Ishikawa (cell line): ENCODE results near the gene CHAF1A.

Experiments used
- CEBPB ChIP-seq: IDR thresholded peaks from 2 replicates; pipeline ENCODE4 v1.6.1; 2012
- CREB1 ChIP-seq: IDR thresholded peaks from 2 replicates; pipeline ENCODE4 v1.6.1; 2012; ENCODE audit warnings: low read depth
- EGR1 ChIP-seq: IDR thresholded peaks from 2 replicates; pipeline ENCODE4 v1.6.1; 2012
- EP300 ChIP-seq: IDR thresholded peaks from 2 replicates; pipeline ENCODE4 v1.6.1; 2012; ENCODE audit warnings: borderline replicate concordance
- FOXM1 ChIP-seq: IDR thresholded peaks from 2 replicates; pipeline ENCODE4 v1.6.1; 2012; ENCODE audit warnings: low read depth, borderline replicate concordance
- NFIC ChIP-seq: IDR thresholded peaks from 2 replicates; pipeline ENCODE4 v1.6.1; 2012
- RAD21 ChIP-seq: IDR thresholded peaks from 2 replicates; pipeline ENCODE4 v1.6.1; 2012; ENCODE audit warnings: low read depth
- TAF1 ChIP-seq: IDR thresholded peaks from 2 replicates; pipeline ENCODE4 v1.6.1; 2012; ENCODE audit warnings: low read depth, mild to moderate bottlenecking
- TCF12 ChIP-seq: IDR thresholded peaks from 2 replicates; pipeline ENCODE4 v1.6.1; 2012; ENCODE audit warnings: low read depth
- TEAD4 ChIP-seq: IDR thresholded peaks from 2 replicates; pipeline ENCODE4 v1.6.1; 2012
- YY1 ChIP-seq: IDR thresholded peaks from 2 replicates; pipeline ENCODE4 v1.6.1; 2012; ENCODE audit warnings: low read depth
- ZBTB7A ChIP-seq: IDR thresholded peaks from 2 replicates; pipeline ENCODE4 v1.6.1; 2012; ENCODE audit warnings: low read depth
- TF ChIP-seq, protein P1 (sequence below): IDR thresholded peaks from 2 replicates; pipeline ENCODE4 v1.6.1; 2012; ENCODE audit warnings: low read depth, mild to moderate bottlenecking
- TF ChIP-seq, protein P2 (sequence below): IDR thresholded peaks from 2 replicates; pipeline ENCODE4 v1.6.1; 2012
- TF ChIP-seq, protein P3 (sequence below): IDR thresholded peaks from 2 replicates; pipeline ENCODE4 v1.6.1; 2012

The CHAF1A gene

DNA sequence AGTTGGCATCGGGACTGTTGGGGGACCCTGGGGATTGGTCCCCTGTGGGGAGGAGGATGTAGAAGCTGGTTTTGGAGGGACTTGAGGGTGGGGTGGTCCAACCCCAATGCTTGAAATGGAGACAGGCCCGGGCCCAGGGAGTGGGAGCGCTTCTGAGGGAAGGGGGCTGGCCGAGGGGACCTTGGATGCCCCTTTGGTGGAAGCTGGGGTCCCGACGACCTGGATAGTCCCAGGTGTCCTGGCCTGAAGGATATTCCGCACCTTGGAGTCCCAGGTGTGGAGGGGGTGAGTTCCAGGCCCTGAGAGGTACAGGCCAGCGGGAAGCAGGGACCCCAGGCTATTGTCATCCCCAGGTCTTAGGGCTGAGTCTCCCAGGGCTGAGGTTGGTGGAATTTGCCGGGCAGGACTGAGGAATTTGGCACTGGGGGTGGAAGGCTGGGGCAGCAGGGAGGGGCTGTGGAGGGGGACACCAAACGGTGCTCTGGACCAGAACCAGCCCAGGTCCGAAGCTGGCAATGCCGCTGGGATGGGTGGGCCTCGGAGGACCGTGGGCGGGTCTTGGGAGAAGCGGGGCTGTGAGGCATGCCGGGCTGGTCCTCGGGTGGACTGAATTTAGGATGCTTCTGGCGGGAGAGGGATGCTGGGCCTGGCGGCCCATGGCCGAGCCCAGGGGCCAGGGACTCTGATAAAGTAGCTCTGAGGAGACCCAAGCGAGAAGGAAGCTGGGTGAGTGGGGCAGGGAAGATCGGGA is 71.5 kb downstream of the CHAF1A start:
- TF ChIP-seq YY1 (no peak), TCF12 (no peak), EP300 (no peak), TEAD4 (no peak), ZBTB7A (no peak), RAD21 (no peak), NFIC (no peak), CEBPB (no peak), TAF1 (no peak), EGR1 (no peak)
- TF ChIP-seq, protein P1, sequence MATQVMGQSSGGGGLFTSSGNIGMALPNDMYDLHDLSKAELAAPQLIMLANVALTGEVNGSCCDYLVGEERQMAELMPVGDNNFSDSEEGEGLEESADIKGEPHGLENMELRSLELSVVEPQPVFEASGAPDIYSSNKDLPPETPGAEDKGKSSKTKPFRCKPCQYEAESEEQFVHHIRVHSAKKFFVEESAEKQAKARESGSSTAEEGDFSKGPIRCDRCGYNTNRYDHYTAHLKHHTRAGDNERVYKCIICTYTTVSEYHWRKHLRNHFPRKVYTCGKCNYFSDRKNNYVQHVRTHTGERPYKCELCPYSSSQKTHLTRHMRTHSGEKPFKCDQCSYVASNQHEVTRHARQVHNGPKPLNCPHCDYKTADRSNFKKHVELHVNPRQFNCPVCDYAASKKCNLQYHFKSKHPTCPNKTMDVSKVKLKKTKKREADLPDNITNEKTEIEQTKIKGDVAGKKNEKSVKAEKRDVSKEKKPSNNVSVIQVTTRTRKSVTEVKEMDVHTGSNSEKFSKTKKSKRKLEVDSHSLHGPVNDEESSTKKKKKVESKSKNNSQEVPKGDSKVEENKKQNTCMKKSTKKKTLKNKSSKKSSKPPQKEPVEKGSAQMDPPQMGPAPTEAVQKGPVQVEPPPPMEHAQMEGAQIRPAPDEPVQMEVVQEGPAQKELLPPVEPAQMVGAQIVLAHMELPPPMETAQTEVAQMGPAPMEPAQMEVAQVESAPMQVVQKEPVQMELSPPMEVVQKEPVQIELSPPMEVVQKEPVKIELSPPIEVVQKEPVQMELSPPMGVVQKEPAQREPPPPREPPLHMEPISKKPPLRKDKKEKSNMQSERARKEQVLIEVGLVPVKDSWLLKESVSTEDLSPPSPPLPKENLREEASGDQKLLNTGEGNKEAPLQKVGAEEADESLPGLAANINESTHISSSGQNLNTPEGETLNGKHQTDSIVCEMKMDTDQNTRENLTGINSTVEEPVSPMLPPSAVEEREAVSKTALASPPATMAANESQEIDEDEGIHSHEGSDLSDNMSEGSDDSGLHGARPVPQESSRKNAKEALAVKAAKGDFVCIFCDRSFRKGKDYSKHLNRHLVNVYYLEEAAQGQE, result no peak
- TF ChIP-seq, protein P2, sequence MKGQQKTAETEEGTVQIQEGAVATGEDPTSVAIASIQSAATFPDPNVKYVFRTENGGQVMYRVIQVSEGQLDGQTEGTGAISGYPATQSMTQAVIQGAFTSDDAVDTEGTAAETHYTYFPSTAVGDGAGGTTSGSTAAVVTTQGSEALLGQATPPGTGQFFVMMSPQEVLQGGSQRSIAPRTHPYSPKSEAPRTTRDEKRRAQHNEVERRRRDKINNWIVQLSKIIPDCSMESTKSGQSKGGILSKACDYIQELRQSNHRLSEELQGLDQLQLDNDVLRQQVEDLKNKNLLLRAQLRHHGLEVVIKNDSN, result no peak

DNA sequence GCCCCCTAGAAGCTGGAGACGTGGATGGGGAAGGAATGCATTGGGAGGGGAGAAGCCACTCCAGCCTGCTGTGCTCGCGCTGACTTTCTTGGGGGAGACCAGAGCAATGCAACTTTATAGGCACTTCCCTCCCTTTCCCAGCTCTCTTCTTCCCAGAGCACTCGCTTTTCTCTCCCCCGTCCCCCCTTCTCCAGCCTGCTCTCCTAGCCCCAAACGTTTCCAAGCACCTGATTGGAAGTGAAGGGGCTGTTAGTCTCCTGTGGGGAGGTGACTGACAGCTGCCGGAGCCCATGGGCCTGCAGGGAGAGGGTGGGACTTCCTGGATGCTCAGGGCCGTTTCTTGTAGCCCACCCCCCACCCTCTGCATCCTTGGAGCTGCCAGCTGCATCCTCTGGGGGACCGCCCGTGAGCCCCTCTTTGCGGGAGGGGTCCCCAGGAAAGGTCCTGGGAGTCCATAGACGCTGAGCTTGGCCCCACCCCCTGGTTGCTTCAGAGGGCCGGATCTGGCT is 72.1 kb downstream of the CHAF1A start:
- TF ChIP-seq EP300 (no peak), RAD21 (no peak), YY1 (no peak)

DNA sequence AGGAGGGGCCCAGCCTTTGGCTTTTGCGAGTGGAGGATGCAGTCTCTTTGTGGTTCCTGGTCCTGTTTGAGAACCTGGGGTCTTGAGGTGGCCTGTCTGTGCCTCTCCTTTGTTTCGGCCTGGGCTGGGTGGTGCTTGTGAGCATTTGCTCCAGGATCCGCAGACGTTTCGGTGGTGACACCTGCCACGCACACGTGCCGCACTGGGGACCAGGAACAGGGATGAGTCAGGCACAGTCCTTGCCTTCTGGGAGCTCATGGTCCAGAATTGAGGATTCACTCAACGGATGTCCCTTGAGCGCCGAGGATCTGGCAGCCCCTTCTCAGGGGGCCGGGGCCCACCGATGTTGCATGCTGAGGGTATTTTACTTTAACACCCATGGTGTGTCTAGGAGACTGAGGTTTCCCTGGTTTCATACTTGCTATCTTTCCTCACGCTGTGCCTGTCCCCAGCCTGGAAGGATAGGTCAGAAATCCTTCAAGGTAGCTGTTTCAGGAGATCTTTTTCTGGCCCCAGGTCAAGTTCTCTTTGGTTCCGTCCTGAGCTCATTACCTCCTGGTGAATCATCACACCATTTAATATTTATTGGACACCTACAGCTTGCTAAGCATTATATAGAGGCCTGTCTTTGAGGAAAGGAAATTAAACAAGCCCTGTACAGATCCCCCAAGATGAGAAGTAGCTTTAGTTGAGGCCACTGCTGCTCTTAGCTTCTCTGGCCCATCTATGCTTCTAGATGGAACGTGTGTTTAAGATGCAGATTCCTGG is 74.8 kb downstream of the CHAF1A start:
- TF ChIP-seq CEBPB, result no peak
- no peak for TF ChIP-seq YY1
- TF ChIP-seq, protein P3, sequence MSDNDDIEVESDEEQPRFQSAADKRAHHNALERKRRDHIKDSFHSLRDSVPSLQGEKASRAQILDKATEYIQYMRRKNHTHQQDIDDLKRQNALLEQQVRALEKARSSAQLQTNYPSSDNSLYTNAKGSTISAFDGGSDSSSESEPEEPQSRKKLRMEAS, result no peak
- no peak for TF ChIP-seq FOXM1
- TF ChIP-seq, protein P2, result no peak
- no peak for TF ChIP-seq TCF12
- TF ChIP-seq RAD21, result no peak
- no peak for TF ChIP-seq TEAD4
- no peak for TF ChIP-seq ZBTB7A
- no peak for TF ChIP-seq TAF1
- TF ChIP-seq, protein P1, result no peak
- TF ChIP-seq NFIC, result no peak
- no peak for TF ChIP-seq EGR1
- TF ChIP-seq CREB1, result no peak
- no peak for TF ChIP-seq EP300

DNA sequence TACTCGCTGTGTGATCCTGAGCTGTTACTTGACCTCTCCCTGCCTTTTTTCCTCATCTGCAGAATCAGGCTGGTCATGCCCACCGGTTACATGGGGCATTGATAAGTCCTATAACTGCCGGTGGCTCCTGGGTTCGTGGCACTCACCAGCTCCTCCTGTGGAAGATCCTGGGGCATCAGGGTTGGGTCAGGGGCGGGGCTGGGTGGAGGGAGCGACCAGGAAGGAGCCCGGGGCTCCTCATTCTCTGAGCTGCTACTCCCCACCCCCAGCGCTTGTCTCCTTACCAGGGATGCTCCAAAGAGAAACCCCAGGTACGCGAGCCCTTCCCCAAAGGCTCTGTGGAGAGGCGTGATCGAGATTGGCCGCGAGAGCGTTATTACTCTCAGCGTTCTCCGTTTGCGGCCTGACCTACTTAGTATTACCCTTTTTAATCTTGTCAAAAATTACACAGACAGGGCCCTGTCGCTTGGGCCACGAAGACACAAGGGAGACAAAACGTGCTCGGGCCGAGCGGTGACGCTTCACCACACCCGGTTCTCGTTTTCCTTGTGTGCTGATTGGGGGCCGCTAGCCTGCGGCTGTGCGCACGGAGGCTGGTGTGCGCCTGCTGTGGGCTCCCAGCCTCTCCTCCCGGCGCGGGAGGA is 80.4 kb downstream of the CHAF1A start:
- TF ChIP-seq RAD21, result no peak
- no peak for TF ChIP-seq CEBPB
- TF ChIP-seq EP300, result no peak
- TF ChIP-seq CREB1, result no peak
- no peak for TF ChIP-seq TEAD4
- TF ChIP-seq TCF12, result no peak
- TF ChIP-seq TAF1, result no peak

DNA sequence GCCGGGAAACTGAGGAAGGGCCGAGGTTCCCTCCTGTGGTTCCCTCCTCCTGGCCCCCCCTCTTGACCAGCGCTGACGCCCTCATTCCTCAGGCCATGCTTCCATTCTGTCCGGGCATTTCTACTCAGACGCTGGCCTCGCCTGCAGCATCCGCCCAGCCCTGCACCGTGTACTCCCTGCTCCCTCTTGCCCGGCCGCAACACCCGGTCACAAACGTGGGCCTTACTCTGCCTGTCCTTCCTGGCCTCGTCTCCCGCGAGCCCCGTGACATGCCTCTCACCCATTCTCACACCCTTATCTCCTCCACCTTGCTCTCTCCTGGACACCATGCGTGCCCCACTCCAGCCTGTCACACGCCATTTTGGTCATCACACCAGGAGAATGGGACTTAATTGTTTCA is 80.9 kb downstream of the CHAF1A start:
- TF ChIP-seq CEBPB (no peak), EP300 (no peak), YY1 (no peak), TEAD4 (no peak), RAD21 (no peak), EGR1 (no peak), TAF1 (no peak), FOXM1 (no peak), TCF12 (no peak), CREB1 (no peak), ZBTB7A (no peak), NFIC (no peak)
- TF ChIP-seq, protein P1, result no peak
- TF ChIP-seq, protein P2, result no peak
- TF ChIP-seq, protein P3, result no peak
